GM23248 (cell line): Measurements from ENCODE around the gene VRK1. TPM values are rescaled to one million over a fixed set of nuclear protein-coding genes. Genes with fewer than 3 reads are reported as not detected.
A peak's percentile ranks its signal among the peaks of the same experiment; 100 is the strongest.

ENCODE experiments used
- DNase-seq: peaks from one replicate; pipeline ENCODE4 v3.0.0-alpha.2; 2015
- H2AFZ ChIP-seq: fragments of 200-600 bp; sonication (generic); 2 replicates; pipeline ENCODE4 v1.6.1; 2016; ENCODE audit warnings: antibody characterized with exemption
- H3F3A ChIP-seq: fragments of 200-600 bp; sonication (generic); 2 replicates; pipeline ENCODE4 v1.6.1; 2016; ENCODE audit warnings: mild to moderate bottlenecking, antibody characterized with exemption, mixed run types; ENCODE audit not compliant: insufficient read depth
- H3K27ac ChIP-seq: fragments of 200-600 bp; sonication (generic); 2 replicates; pipeline ENCODE4 v1.5.1; 2016; ENCODE audit warnings: mild to moderate bottlenecking
- H3K27me3 ChIP-seq: fragments of 200-600 bp; sonication (generic); replicated peaks from 2 replicates; pipeline ENCODE4 v1.6.1; 2016; ENCODE audit warnings: mild to moderate bottlenecking; ENCODE audit not compliant: insufficient read depth
- H3K36me3 ChIP-seq: fragments of 200-600 bp; sonication (generic); 2 replicates; pipeline ENCODE4 v1.6.1; 2016; ENCODE audit warnings: low read depth, mild to moderate bottlenecking
- H3K4me1 ChIP-seq: fragments of 200-600 bp; sonication (generic); 2 replicates; pipeline ENCODE4 v1.6.1; 2016; ENCODE audit warnings: mild to moderate bottlenecking; ENCODE audit not compliant: insufficient read depth
- H3K4me2 ChIP-seq: fragments of 200-600 bp; sonication (generic); one replicate; pipeline ENCODE4 v1.6.1; 2016; ENCODE audit warnings: mild to moderate bottlenecking; ENCODE audit not compliant: unreplicated experiment
- H3K4me3 ChIP-seq: fragments of 200-600 bp; sonication (generic); 2 replicates; pipeline ENCODE4 v1.5.1; 2016; ENCODE audit warnings: mild to moderate bottlenecking
- H3K79me2 ChIP-seq: fragments of 200-600 bp; sonication (generic); 2 replicates; pipeline ENCODE4 v1.6.1; 2016; ENCODE audit warnings: mild to moderate bottlenecking; ENCODE audit not compliant: insufficient read depth
- H3K9ac ChIP-seq: fragments of 200-600 bp; sonication (generic); 2 replicates; pipeline ENCODE4 v1.6.1; 2016; ENCODE audit warnings: mild to moderate bottlenecking
- H3K9me2 ChIP-seq: fragments of 200-600 bp; sonication (generic); 2 replicates; pipeline ENCODE4 v1.6.1; 2016; ENCODE audit warnings: mixed run types, mild to moderate bottlenecking, moderate library complexity; ENCODE audit not compliant: insufficient read depth
- H3K9me3 ChIP-seq: fragments of 200-600 bp; sonication (generic); one replicate; pipeline ENCODE4 v1.6.1; 2017; ENCODE audit warnings: low read depth
- H4K20me1 ChIP-seq: fragments of 200-600 bp; sonication (generic); 2 replicates; pipeline ENCODE4 v1.6.0; 2016; ENCODE audit not compliant: insufficient read depth
- EZH2 ChIP-seq: fragments of 200-600 bp; sonication (generic); IDR thresholded peaks from 2 replicates; pipeline ENCODE4 v1.6.1; 2018; ENCODE audit warnings: antibody characterized with exemption, mild to moderate bottlenecking; ENCODE audit not compliant: insufficient read depth, poor library complexity, severe bottlenecking
- EZH2phosphoT487 ChIP-seq: fragments of 200-600 bp; sonication (generic); IDR thresholded peaks from 2 replicates; pipeline ENCODE4 v1.6.1; 2018; ENCODE audit warnings: antibody characterized with exemption, moderate library complexity, mild to moderate bottlenecking, low read depth; ENCODE audit not compliant: insufficient read depth
- WGBS, 2 experiments: methylation state at CpG; one replicate each; pipeline ENCODE4 v1.1.6; 2015 to 2017; ENCODE audit warnings: low lambda C conversion rate in 2 of 2, low coverage in 1 of 2; ENCODE audit errors: missing lambda C conversion rate in 2 of 2; 5-methylcytosine and 5-hydroxymethylcytosine counted together
- in situ Hi-C: fragments of 300-500 bp; cut with MboI; formaldehyde crosslinking; loops from 2 replicates; pipeline ENCODE4 v1.15.0; 2020
- polyA plus RNA-seq: library from polyadenylated mRNA; unstranded; fragments of >200 nt; fragmentation: Nextera tagmentation; extraction: Ambion mirVana; gene quantifications from 2 replicates; pipeline ENCODE4 v1.2.1, GENCODE V29; 2016
- total RNA-seq: library from RNA; depleted of rRNA; stranded (reverse); fragments of >200 nt; shearing (Covaris generic); gene quantifications from 2 replicates; pipeline ENCODE4 v1.2.3, GENCODE V29; 2014

VRK1 gene
- total and polyA plus RNA-seq, 2 experiments from 2014 or later = 17.3 to 19.1 TPM

- H3K4me2 ChIP-seq = no peak overlapping the region
- H3K36me3 ChIP-seq = no peaks in the 10 kb centered on the region
- H3K9me2 ChIP-seq = no peaks in the 10 kb centered on the region
- no peak for DNase-seq
- no peaks in the 10 kb centered on the region for H4K20me1 ChIP-seq
- peaks cover 84% of the 10 kb centered on the region for H3K79me2 ChIP-seq
- H2AFZ ChIP-seq = no peak overlapping the region
- H3K9ac ChIP-seq = no peak overlapping the region
- WGBS, 2 experiments = 73 to 76% methylated on average over 4 of the region's 4 CpGs
- no peaks in the 10 kb centered on the region for H3K27me3 ChIP-seq
- H3K4me3 ChIP-seq = no peak overlapping the region
- peaks cover 9% of the 10 kb centered on the region for H3K4me1 ChIP-seq
- in situ Hi-C loops = no loop called here
- no peaks in the 10 kb centered on the region for H3K9me3 ChIP-seq
- H3F3A ChIP-seq = peaks cover 25% of the 10 kb centered on the region
- H3K27ac ChIP-seq = no peak overlapping the region
- TF ChIP-seq EZH2 = no peak
- no peak for TF ChIP-seq EZH2phosphoT487
These were observed 11.6 kb downstream of the VRK1 start for GRCh38 chr14:96808619-96809406.

DNA sequence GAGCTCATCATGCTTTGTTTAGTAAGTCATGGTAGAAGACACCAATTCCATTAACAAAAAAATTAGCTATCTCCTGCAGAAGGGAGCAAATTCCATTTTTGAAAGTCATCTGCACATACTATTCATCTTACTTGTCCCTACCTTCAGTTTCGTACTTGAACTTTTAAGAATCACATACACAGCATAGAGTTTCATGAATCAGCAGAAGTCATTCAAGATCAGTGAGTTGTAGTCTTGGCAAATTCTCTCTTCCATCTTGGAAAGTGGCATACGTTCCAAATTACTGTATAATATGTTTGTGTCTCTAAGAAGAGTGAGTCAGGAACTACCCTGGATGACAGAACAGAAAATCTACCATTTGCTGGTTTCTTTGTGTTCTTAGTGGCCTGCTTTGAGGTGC lies 14.1 kb downstream of the VRK1 start:
- Histone ChIP-seq H3K9me3 (no peaks in the 10 kb centered on the region), H3K4me3 (no peak overlapping the region), H3K4me1 (peaks cover 9% of the 10 kb centered on the region), H3K4me2 (peak overlapping the region; percentile 14), H3K27me3 (no peaks in the 10 kb centered on the region), H2AFZ (no peak overlapping the region; the same call in 1 of the 2 replicates), H3F3A (peaks cover 25% of the 10 kb centered on the region), H4K20me1 (no peaks in the 10 kb centered on the region), H3K9me2 (no peaks in the 10 kb centered on the region), H3K36me3 (no peaks in the 10 kb centered on the region), H3K79me2 (peaks cover 86% of the 10 kb centered on the region), H3K9ac (no peak overlapping the region), H3K27ac (peak overlapping the region; percentile 80)
- in situ Hi-C loops = no loop called here
- WGBS, 2 experiments = 0 to 4% methylated on average over 2 of the region's 2 CpGs
- DNase-seq = peak; percentile 93
- TF ChIP-seq EZH2 = no peak
- no peak for TF ChIP-seq EZH2phosphoT487

GRCh38 chr14:96811985-96812667 lies 14.9 kb downstream of the VRK1 start:
- peaks cover 89% of the 10 kb centered on the region for H3K79me2 ChIP-seq
- peaks cover 9% of the 10 kb centered on the region for H3K4me1 ChIP-seq
- H3K27me3 ChIP-seq = no peaks in the 10 kb centered on the region
- 83 to 85% methylated on average over 3 of the region's 3 CpGs for WGBS, 2 experiments
- H3K9me3 ChIP-seq = no peaks in the 10 kb centered on the region
- H3K9ac ChIP-seq = no peak overlapping the region
- peak overlapping the region; percentile 14 for H3K4me2 ChIP-seq
- H4K20me1 ChIP-seq = no peaks in the 10 kb centered on the region
- in situ Hi-C loops = no loop called here
- peak overlapping the region; percentile 80 for H3K27ac ChIP-seq
- DNase-seq = no peak
- peaks cover 25% of the 10 kb centered on the region for H3F3A ChIP-seq
- H3K4me3 ChIP-seq = no peak overlapping the region
- H3K36me3 ChIP-seq = no peaks in the 10 kb centered on the region
- no peak overlapping the region; the same call in 1 of the 2 replicates for H2AFZ ChIP-seq
- H3K9me2 ChIP-seq = no peaks in the 10 kb centered on the region
- TF ChIP-seq EZH2 (no peak), EZH2phosphoT487 (no peak)

- Histone ChIP-seq H3K27me3 (no peaks in the 10 kb centered on the region), H3K4me1 (peaks cover 19% of the 10 kb centered on the region), H3K27ac (no peak overlapping the region), H3K9me3 (no peaks in the 10 kb centered on the region), H3K9me2 (no peaks in the 10 kb centered on the region), H3K36me3 (no peaks in the 10 kb centered on the region), H3K4me2 (no peak overlapping the region), H3K9ac (no peak overlapping the region), H4K20me1 (no peaks in the 10 kb centered on the region), H2AFZ (no peak overlapping the region), H3K4me3 (no peak overlapping the region), H3F3A (peaks cover 15% of the 10 kb centered on the region), H3K79me2 (peaks cover 95% of the 10 kb centered on the region)
- no peak for DNase-seq
- in situ Hi-C loops = no loop called here
- TF ChIP-seq EZH2phosphoT487 (no peak), EZH2 (no peak)
- 79 to 80% methylated on average over 3 of the region's 3 CpGs for WGBS, 2 experiments
These were observed 19.1 kb downstream of the VRK1 start for GRCh38 chr14:96816281-96816680.
